Activated T-cell treated with anti-CD3 and anti-CD28 coated beads for 1 hour (primary cell): ENCODE results near the gene NCDN.

ENCODE experiments used
- DNase-seq: peaks from one replicate; pipeline ENCODE4 v3.0.0-alpha.2; 2020; ENCODE audit warnings: low read depth

Gene NCDN

GRCh38 chr1:35590476-35591040 lies 33.0 kb downstream of the NCDN start:
- no peak for DNase-seq

GRCh38 chr1:35591211-35591610 lies 33.6 kb downstream of the NCDN start:
- DNase-seq, result no peak

DNA sequence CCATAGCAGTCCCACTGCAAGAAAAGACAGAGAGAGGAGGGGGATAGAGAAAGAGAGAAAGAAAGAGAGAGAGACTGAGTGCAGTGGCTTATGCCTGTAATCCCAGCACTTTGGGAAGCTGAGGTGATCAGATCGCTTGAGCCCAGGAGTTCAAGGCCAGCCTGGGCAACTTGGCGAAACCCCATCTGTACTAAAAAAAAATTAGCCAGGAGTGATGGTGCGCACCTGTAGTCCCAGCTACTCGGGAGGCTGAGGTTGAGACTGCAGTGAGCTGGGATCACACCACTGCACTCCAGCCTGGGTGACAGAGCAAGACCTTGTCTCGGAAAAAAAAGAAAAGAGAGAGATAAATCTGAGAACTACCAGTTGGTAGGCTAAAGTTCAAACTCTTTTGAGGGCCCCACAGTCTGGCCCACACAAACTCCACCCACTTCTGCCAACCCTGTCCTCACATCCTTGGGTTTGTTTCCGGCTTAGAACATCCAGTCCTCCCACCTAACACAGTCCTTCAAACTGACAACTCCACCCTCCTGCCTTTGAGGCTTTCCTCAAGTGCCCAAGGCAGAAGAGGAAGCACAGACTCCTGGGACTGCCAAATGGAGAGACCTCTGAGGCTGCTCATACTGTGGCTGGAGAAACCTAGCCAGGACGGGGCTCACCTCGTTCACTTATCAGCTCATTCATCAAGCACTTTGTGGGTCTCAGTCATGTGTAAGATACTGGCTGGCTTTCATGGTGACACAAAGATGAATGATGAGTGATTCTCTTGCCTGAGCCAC lies 35.6 kb downstream of the NCDN start:
- DNase-seq, result no peak

GRCh38 chr1:35594005-35594760 lies 36.6 kb downstream of the NCDN start:
- DNase-seq, result no peak

GRCh38 chr1:35595684-35596083 lies 38.1 kb downstream of the NCDN start:
- no peak for DNase-seq

- DNase-seq, result no peak
These were observed 40.3 kb downstream of the NCDN start for GRCh38 chr1:35597870-35598269.

DNA sequence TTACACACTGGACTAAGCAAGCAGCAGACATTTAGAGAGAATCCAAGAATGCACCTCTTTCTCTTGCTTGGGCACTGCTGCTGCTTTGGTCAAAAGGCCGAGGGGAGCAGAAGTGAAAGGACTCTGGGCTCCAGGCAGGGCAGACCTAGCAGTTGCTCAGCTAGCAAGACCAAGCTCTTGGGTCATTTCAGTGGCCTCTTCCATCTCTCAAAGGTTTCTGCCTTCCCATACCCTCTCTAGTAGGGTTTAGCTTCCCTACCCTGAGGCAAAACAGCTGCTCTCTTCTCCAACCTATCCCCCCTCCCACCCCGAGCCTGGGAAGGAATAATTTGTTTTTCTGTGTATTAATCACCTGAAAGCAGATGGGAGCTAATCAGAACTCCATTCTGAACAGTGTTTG lies 41.3 kb downstream of the NCDN start:
- DNase-seq, result no peak

- DNase-seq, result no peak
These were observed 41.8 kb downstream of the NCDN start for GRCh38 chr1:35599411-35599810.

GRCh38 chr1:35600593-35600992 lies 43.0 kb downstream of the NCDN start:
- DNase-seq, result no peak

DNA sequence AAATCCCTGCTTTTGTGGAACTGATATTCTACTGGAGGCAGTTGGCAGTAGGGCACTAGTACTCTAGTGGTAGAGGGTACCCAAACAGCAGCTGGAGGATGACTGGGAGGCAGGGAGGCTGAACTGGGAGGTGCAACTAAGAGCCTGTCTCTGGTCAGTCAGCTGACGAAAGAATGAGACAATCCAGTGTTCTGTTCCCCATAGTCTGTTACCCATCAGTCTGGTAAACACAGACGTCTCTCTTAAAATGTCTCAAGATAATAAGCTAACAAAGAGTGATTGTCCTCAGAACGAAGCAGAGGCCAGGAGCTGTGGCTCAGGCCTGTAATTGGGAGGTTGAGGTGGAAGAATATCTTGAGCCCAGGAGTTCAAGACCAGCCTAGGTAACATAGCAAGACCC lies 45.9 kb downstream of the NCDN start:
- no peak for DNase-seq

DNA sequence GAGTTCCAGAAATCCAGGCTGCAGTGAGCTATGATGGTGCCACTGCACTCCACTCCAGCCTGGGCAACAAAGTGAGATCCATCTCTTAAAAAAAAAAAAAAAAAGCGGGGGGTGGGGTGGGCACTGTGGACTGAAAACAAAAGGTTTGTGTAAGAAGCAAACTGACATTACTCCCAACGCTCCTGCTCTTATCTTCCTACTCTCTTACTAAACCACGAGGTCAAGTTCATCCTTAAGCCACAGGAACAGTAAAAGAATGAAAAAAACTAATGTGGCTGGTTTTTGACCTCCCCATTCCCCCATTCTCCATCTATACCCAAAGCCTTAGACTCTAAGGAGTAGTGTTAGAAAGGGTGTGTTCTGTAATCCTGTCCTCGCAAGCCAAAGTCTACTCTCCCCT lies 46.3 kb downstream of the NCDN start:
- DNase-seq, result no peak

DNA sequence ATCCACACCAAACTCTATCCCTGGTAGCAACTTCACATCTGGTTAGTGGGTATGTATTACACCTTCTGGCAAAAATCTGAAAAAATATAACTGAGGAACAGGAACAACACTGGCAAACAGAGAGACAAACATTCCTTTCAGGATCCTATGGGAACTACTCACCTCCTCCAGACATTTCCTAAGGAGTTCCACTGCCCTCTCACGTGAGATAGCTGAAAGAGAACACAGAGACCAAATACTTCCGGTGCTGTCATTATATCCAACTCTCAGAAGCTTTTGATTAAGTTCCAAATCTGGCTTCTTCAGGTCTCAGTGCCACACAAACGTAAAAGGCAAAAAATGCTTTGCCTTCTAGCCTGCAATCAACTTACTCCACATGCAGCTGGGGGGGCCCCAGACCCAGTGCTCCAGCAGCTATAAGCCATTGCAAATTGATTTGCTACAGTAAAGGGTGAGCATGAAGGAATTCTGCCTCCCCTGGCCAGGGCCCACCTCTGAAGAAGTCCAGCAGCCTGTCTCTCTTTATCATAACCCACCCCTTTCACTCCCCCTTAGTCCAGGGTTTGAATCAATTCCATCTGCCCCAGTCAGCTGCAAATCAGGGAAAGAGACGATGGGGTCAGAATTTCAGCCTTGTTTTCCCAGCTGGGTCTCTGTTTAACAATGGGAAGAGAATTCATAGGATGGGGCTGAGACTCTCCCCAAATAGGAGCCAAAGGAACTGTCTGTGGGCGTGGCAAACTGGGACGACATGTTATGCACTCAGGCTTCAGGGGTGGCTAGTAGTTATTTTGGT lies 47.7 kb downstream of the NCDN start:
- DNase-seq, result no peak

DNA sequence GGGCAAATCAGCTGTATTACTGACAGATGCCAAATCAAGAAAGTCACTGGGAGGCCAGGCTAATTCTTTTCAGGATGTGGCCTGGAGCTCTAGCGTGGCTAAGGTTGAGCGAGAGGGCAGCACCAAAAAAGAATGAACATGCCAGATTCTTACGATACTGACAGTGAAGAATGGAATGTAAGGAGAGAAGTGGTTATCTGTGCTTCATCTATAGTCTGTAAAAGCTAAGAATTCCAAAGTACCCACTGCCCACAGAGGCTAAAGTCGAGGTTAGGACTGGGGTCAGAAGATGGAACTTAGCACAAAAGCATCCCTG lies 48.2 kb downstream of the NCDN start:
- no peak for DNase-seq

- DNase-seq, result no peak
These were observed 54.1 kb downstream of the NCDN start for GRCh38 chr1:35611655-35612054.

- DNase-seq, result no peak
These were observed 57.8 kb downstream of the NCDN start for GRCh38 chr1:35615440-35615839.
